ENCODE results near the gene TTLL3. TPM values are rescaled to one million over a fixed set of nuclear protein-coding genes. Genes with fewer than 3 reads are reported as not detected.

Gene TTLL3
- 5.5 to 8.2 TPM (median 7.4 TPM) in 5 replicates for total RNA-seq (2022; extraction: Qiagen RNA extraction)

GRCh38 chr3:9809615-9810432 is at the start of gene TTLL3:
Gene TTLL3 (plus strand): TSS chr3:9810262. CDS start chr3:9810662, 400 bp downstream.

GRCh38 chr3:9769426-9770275 is 40.4 kb upstream of the TTLL3 start, which contains the start of gene CAMK1:
Gene CAMK1 (minus strand): TSS chr3:9769947. CDS start chr3:9767749, 2,198 bp downstream.

GRCh38 chr3:9792405-9793160 is 17.5 kb upstream of the TTLL3 start, which contains the start of the genes ARPC4 and TADA3:
Gene ARPC4 (plus strand): TSS chr3:9793082. CDS start chr3:9793122, 40 bp downstream.
Gene TADA3 (minus strand): TSS chr3:9792473. CDS start chr3:9791466, 1,007 bp downstream.

GRCh38 chr3:9843715-9844438 is 33.8 kb downstream of the TTLL3 start, which contains the start of gene RPUSD3:
Gene RPUSD3 (minus strand): TSS chr3:9844008. CDS start chr3:9843990, 18 bp downstream.

GRCh38 chr3:9879830-9880549 is 69.9 kb downstream of the TTLL3 start, which contains the start of gene CIDEC:
Gene CIDEC (minus strand): TSS chr3:9880253. CDS start chr3:9878486, 1,767 bp downstream.

Other genes with a start within 250 kb of the TTLL3 start
- gene MTMR14, start 160.8 kb upstream of the TTLL3 start, total RNA-seq (2022; extraction: Qiagen RNA extraction), result 27.8 to 31.6 TPM (median 30.5 TPM) in 5 replicates
- gene CPNE9, start 106.4 kb upstream of the TTLL3 start, total RNA-seq (2022; extraction: Qiagen RNA extraction), result 0.08 to 0.29 TPM (median 0.15 TPM) in 5 replicates
- 16.6 to 19.2 TPM (median 18.1 TPM) in 5 replicates for gene BRPF1, start 78.5 kb upstream of the TTLL3 start, total RNA-seq (2022; extraction: Qiagen RNA extraction)
- 14.0 to 19.3 TPM (median 17.1 TPM) in 5 replicates for gene OGG1, start 60.3 kb upstream of the TTLL3 start, total RNA-seq (2022; extraction: Qiagen RNA extraction)
- 15.0 to 17.7 TPM (median 16.1 TPM) in 5 replicates for gene CAMK1, start 40.3 kb upstream of the TTLL3 start, total RNA-seq (2022; extraction: Qiagen RNA extraction)
- 56.4 to 63.0 TPM (median 61.5 TPM) in 5 replicates for gene TADA3, start 17.8 kb upstream of the TTLL3 start, total RNA-seq (2022; extraction: Qiagen RNA extraction)
- gene ARPC4, start 17.2 kb upstream of the TTLL3 start, total RNA-seq (2022; extraction: Qiagen RNA extraction), result 149 to 257 TPM (median 152 TPM) in 5 replicates
- gene RPUSD3, start 33.7 kb downstream of the TTLL3 start, total RNA-seq (2022; extraction: Qiagen RNA extraction), result 50.0 to 66.3 TPM (median 61.9 TPM) in 5 replicates
- 75.0 to 98.5 TPM (median 81.8 TPM) in 5 replicates for gene CIDEC, start 70.0 kb downstream of the TTLL3 start, total RNA-seq (2022; extraction: Qiagen RNA extraction)
- 80.1 to 101 TPM (median 92.7 TPM) in 5 replicates for gene JAGN1, start 80.3 kb downstream of the TTLL3 start, total RNA-seq (2022; extraction: Qiagen RNA extraction)
- gene IL17RE, start 92.6 kb downstream of the TTLL3 start, total RNA-seq (2022; extraction: Qiagen RNA extraction), result 1.7 to 1.9 TPM (median 1.8 TPM) in 5 replicates
- 28.0 to 34.0 TPM (median 32.0 TPM) in 5 replicates for gene IL17RC, start 106.8 kb downstream of the TTLL3 start, total RNA-seq (2022; extraction: Qiagen RNA extraction)
- 11.5 to 14.5 TPM (median 12.9 TPM) in 5 replicates for gene CRELD1, start 123.6 kb downstream of the TTLL3 start, total RNA-seq (2022; extraction: Qiagen RNA extraction)
- gene PRRT3, start 142.1 kb downstream of the TTLL3 start, total RNA-seq (2022; extraction: Qiagen RNA extraction), result 1.2 to 1.9 TPM (median 1.8 TPM) in 5 replicates
- gene EMC3, start 176.6 kb downstream of the TTLL3 start, total RNA-seq (2022; extraction: Qiagen RNA extraction), result 108 to 142 TPM (median 112 TPM) in 5 replicates
- 16.8 to 19.2 TPM (median 17.6 TPM) in 5 replicates for gene FANCD2, start 216.2 kb downstream of the TTLL3 start, total RNA-seq (2022; extraction: Qiagen RNA extraction)

Measured in A549 treated with AZD2906 at 1 μM for 4 hours (cell line).